ENCODE measurements around the gene UBE2QL1. TPM values are rescaled to one million over a fixed set of nuclear protein-coding genes. Genes with fewer than 3 reads are reported as not detected.

The UBE2QL1 gene
- total and polyA plus RNA-seq, 2 donors (not counting 1 experiment from before 2014, with no cell fraction given): 0.33 to 1.7 TPM

- TF ChIP-seq CTCF (IDR thresholded peaks at IDR 0.05) (no peak), EZH2 (IDR thresholded peaks at IDR 0.05; ENCODE audit: borderline replicate concordance, insufficient read depth, low read depth, low read length, poor library complexity, severe bottlenecking) (no peak)
- H3K27me3 ChIP-seq (replicated peaks in 1 of 4; ENCODE audit: control extremely low read depth in 1 of 4, control insufficient read depth in 3 of 4, insufficient read depth in 4 of 4, low read length in 3 of 4): peaks cover 0 to 10% (median 0%) of the 10 kb centered on the region in 4 experiments
- intact Hi-C loops (cut with micrococcal nuclease): no loop called here
Measured at GRCh38 chr5:6522331-6522730, 73.7 kb downstream of the UBE2QL1 start.

GRCh38 chr5:6522923-6523322, 74.3 kb downstream of the UBE2QL1 start:
- no peaks in the 10 kb centered on the region for H3K4me1 Mint-ChIP-seq
- 88% methylated on average over 9 of the region's 9 CpGs for WGBS (ENCODE audit: insufficient coverage)
- H3K4me3 Mint-ChIP-seq: no peak overlapping the region
- no peaks in the 10 kb centered on the region for H3K9me3 Mint-ChIP-seq (ENCODE audit: insufficient read depth)
- H2AFZ ChIP-seq (ENCODE audit: insufficient read depth, low read depth, low read length, poor library complexity, severe bottlenecking): no peak overlapping the region
- no peak overlapping the region for H3K4me3 ChIP-seq (ENCODE audit: control extremely low read depth in 1 of 5, extremely low read depth in 1 of 5, insufficient read depth in 1 of 5, low read depth in 2 of 5, low read length in 4 of 5)
- no peaks in the 10 kb centered on the region for H3K36me3 ChIP-seq (replicated peaks in 1 of 2; ENCODE audit: control extremely low read depth in 1 of 2, control insufficient read depth in 1 of 2, extremely low read depth in 1 of 2, insufficient read depth in 2 of 2, low read length in 1 of 2)
- ATAC-seq (ENCODE audit: low read depth): no peak
- H3K4me1 ChIP-seq (ENCODE audit: control insufficient read depth in 2 of 2, insufficient read depth in 2 of 2, low read length in 2 of 2): no peaks in the 10 kb centered on the region
- intact Hi-C loops (cut with micrococcal nuclease): no loop called here
- TF ChIP-seq EZH2 (IDR thresholded peaks at IDR 0.05; ENCODE audit: borderline replicate concordance, insufficient read depth, low read depth, low read length, poor library complexity, severe bottlenecking): no peak
- TF ChIP-seq CTCF (IDR thresholded peaks at IDR 0.05): no peak
- POLR2A ChIA-PET: no interaction called here
- H4K20me1 ChIP-seq (ENCODE audit: control insufficient read depth, insufficient read depth, low read length, poor library complexity, severe bottlenecking): no peaks in the 10 kb centered on the region
- H3K9me3 ChIP-seq (ENCODE audit: control extremely low read depth in 1 of 3, control insufficient read depth in 2 of 3, insufficient read depth in 1 of 3, low read length in 2 of 3): peaks cover 0 to 3% (median 0%) of the 10 kb centered on the region in 3 donors
- H3K27me3 ChIP-seq (replicated peaks in 1 of 4; ENCODE audit: control extremely low read depth in 1 of 4, control insufficient read depth in 3 of 4, insufficient read depth in 4 of 4, low read length in 3 of 4): peaks cover 0 to 10% (median 0%) of the 10 kb centered on the region in 4 experiments
- peaks cover 25% of the 10 kb centered on the region for H3K27me3 Mint-ChIP-seq
- H3K4me2 ChIP-seq (replicated peaks; ENCODE audit: low read depth, low read length, poor library complexity, severe bottlenecking): no peak overlapping the region
- H3K79me2 ChIP-seq (ENCODE audit: control insufficient read depth, insufficient read depth, low read length): no peaks in the 10 kb centered on the region
- no peak overlapping the region for H3K9ac ChIP-seq (ENCODE audit: low read length)
- H3K27ac Mint-ChIP-seq: no peak overlapping the region
- DNase-seq: no peak
- CTCF ChIA-PET: no interaction called here
- no peak overlapping the region for H3K27ac ChIP-seq (ENCODE audit: low read length in 2 of 2)

More at GRCh38 chr5:6522331-6522730, 73.7 kb downstream of the UBE2QL1 start:
- Mint-ChIP-seq H3K27ac (no peak overlapping the region), H3K4me1 (no peaks in the 10 kb centered on the region), H3K9me3 (ENCODE audit: insufficient read depth) (no peaks in the 10 kb centered on the region), H3K27me3 (peaks cover 25% of the 10 kb centered on the region), H3K4me3 (no peak overlapping the region)
- ChIA-PET POLR2A (no interaction called here), CTCF (no interaction called here)
- Histone ChIP-seq H3K9ac (ENCODE audit: low read length) (no peak overlapping the region), H3K4me2 (replicated peaks; ENCODE audit: low read depth, low read length, poor library complexity, severe bottlenecking) (no peak overlapping the region), H3K9me3 (ENCODE audit: control extremely low read depth in 1 of 3, control insufficient read depth in 2 of 3, insufficient read depth in 1 of 3, low read length in 2 of 3) (peaks cover 0 to 3% (median 0%) of the 10 kb centered on the region in 3 donors), H3K4me3 (ENCODE audit: control extremely low read depth in 1 of 5, extremely low read depth in 1 of 5, insufficient read depth in 1 of 5, low read depth in 2 of 5, low read length in 4 of 5) (no peak overlapping the region), H3K4me1 (ENCODE audit: control insufficient read depth in 2 of 2, insufficient read depth in 2 of 2, low read length in 2 of 2) (no peaks in the 10 kb centered on the region), H3K79me2 (ENCODE audit: control insufficient read depth, insufficient read depth, low read length) (no peaks in the 10 kb centered on the region), H3K36me3 (replicated peaks in 1 of 2; ENCODE audit: control extremely low read depth in 1 of 2, control insufficient read depth in 1 of 2, extremely low read depth in 1 of 2, insufficient read depth in 2 of 2, low read length in 1 of 2) (no peaks in the 10 kb centered on the region), H4K20me1 (ENCODE audit: control insufficient read depth, insufficient read depth, low read length, poor library complexity, severe bottlenecking) (no peaks in the 10 kb centered on the region), H2AFZ (ENCODE audit: insufficient read depth, low read depth, low read length, poor library complexity, severe bottlenecking) (no peak overlapping the region), H3K27ac (ENCODE audit: low read length in 2 of 2) (no peak overlapping the region)
- DNase-seq: no peak
- no peak for ATAC-seq (ENCODE audit: low read depth)
- WGBS (ENCODE audit: insufficient coverage): 94% methylated on average over 15 of the region's 16 CpGs
